ENCODE data around the gene CYP19A1. TPM values are rescaled to one million over a fixed set of nuclear protein-coding genes. Genes with fewer than 3 reads are reported as not detected.
"Not testable (repeated sequence)": the region's sequence is repeated elsewhere in the genome, so short reads cannot be mapped to it uniquely, and the experiment has no call there.

Gene CYP19A1
- total RNA-seq, 1 donor = 3.1 TPM

GRCh38 chr15:51191072-51191670, 147.2 kb downstream of the CYP19A1 start:
- no peak for TF ChIP-seq CTCF (IDR thresholded peaks at IDR 0.05; ENCODE audit: insufficient read depth, low read length)
- DNase-seq (ENCODE audit: low read depth) = no peak
- no peak overlapping the region for H3K4me3 ChIP-seq (ENCODE audit: low read depth, low read length)

DNA sequence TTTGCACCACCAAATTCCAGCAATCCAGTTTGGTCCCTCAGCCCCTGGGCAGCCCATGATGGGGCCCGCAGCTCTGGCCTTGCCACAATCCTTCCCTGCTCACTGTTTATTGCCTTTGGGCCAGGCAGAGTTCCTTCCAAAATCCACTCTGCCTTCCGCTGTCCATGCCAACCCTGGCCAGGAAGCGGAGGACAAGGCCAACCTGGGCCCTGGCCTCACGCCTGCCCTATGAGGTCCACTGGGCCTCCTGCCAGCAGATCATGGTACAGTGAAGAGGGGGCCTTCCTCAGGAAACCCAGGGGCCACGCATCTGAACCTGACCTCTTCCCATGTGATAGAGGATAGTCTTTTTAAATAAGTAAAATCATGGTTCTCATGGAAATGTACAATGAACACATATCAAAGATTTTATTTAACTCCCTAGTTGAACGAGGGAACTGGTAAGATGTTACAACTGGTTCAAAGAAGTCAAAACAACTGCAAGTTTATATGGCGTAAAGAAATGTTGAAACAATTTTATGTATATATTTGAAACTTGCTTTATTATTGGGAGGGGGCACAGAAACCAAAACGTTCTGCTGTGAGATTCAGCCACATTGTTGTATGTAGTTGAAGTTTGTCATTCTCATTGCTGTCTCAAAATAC, 147.8 kb downstream of the CYP19A1 start:
- TF ChIP-seq CTCF (IDR thresholded peaks at IDR 0.05; ENCODE audit: insufficient read depth, low read length) = no peak
- no peak overlapping the region for H3K4me3 ChIP-seq (ENCODE audit: low read depth, low read length)
- no peak for DNase-seq (ENCODE audit: low read depth)

DNA sequence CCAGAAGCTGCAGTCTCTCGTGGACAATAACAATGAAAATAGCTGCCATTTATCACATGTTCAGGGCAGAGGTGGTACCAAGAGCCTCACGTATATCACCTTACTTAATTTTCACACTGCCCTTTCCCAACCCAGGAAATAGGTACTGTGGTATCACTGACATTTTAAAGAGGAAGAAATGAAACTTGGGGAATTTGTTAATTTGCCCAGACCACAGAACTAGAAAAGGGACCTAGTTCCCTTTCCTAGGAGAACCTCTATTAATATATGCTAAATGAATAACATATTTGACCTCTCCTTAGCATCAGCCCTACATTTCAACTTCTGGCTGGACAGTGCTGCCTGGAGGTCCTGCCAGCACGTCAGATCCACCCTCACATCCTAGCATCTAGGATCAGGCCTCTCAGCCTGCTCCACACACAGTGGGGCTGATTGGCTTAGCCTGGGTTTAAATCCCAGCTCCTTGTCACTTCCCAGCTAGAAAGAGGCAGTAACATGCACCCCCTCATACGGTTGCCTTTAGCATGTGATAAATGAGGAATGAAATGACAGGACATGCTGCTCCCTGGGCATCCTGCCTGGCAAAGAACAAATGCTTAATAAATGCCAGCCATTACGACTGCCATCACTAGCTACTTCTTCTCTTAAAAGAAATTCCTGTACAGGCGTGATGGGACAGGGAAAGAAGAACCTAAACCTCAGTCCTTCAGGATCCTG, 148.6 kb downstream of the CYP19A1 start:
- TF ChIP-seq CTCF (IDR thresholded peaks at IDR 0.05; ENCODE audit: insufficient read depth, low read length) = no peak
- H3K4me3 ChIP-seq (ENCODE audit: low read depth, low read length) = no peak overlapping the region
- no peak for DNase-seq (ENCODE audit: low read depth)

DNA sequence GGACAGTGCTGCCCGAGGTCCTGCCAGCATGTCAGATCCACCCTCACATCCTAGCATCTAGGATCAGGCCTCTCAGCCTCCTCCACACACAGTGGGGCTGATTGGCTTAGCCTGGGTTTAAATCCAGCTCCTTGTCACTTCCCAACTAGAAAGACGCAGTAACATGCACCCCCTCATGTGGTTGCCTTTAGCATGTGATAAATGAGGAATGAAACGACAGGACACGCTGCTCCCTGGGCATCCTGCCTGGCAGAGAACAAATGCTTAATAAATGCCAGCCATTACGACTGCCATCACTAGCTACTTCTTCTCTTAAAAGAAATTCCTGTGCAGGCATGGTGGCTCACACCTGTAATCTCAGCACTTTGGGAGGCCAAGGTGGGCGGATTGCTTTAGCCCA, 149.6 kb downstream of the CYP19A1 start:
- not testable (repeated sequence) for H3K4me3 ChIP-seq (ENCODE audit: low read depth, low read length); DNase-seq (ENCODE audit: low read depth)

- no peak for DNase-seq (ENCODE audit: low read depth)
- no peak overlapping the region for H3K4me3 ChIP-seq (ENCODE audit: low read depth, low read length)
- no peak for TF ChIP-seq CTCF (IDR thresholded peaks at IDR 0.05; ENCODE audit: insufficient read depth, low read length)
Observed at GRCh38 chr15:51186891-51187290, 151.5 kb downstream of the CYP19A1 start.

GRCh38 chr15:51186181-51186705, 152.2 kb downstream of the CYP19A1 start:
- no peak for TF ChIP-seq CTCF (IDR thresholded peaks at IDR 0.05; ENCODE audit: insufficient read depth, low read length)
- DNase-seq (ENCODE audit: low read depth) = no peak
- no peak overlapping the region for H3K4me3 ChIP-seq (ENCODE audit: low read depth, low read length)

All from fibroblast of the aortic adventitia (primary cell).